Measurements from ENCODE around the gene CAMK1D. TPM values are rescaled to one million over a fixed set of nuclear protein-coding genes. Genes with fewer than 3 reads are reported as not detected.
"Not testable (repeated sequence)": the region's sequence is repeated elsewhere in the genome, so short reads cannot be mapped to it uniquely, and the experiment has no call there.

Gene CAMK1D
- total and polyA plus RNA-seq, 2 experiments from 2014 or later: 2.0 to 3.8 TPM

GRCh38 chr10:12357525-12358151 is 8.3 kb downstream of the CAMK1D start:
- H3K27me3 ChIP-seq: no peaks in the 10 kb centered on the region
- TF ChIP-seq CTCF (IDR thresholded peaks at IDR 0.05; ENCODE audit: low read depth, low read length): no peak
- H3K4me1 ChIP-seq (ENCODE audit: low read depth): no peaks in the 10 kb centered on the region
- H3K27ac ChIP-seq: no peak overlapping the region
- no peaks in the 10 kb centered on the region for H3K9me3 ChIP-seq (ENCODE audit: low read depth)
- DNase-seq (ENCODE audit: low read depth in 1 of 2, low spot score in 1 of 2): no peak
- no peaks in the 10 kb centered on the region for H3K36me3 ChIP-seq
- H3K4me3 ChIP-seq: no peak overlapping the region

GRCh38 chr10:12358863-12359564 is 9.7 kb downstream of the CAMK1D start:
- Histone ChIP-seq H3K9me3 (ENCODE audit: low read depth) (no peaks in the 10 kb centered on the region), H3K4me3 (no peak overlapping the region), H3K4me1 (ENCODE audit: low read depth) (no peaks in the 10 kb centered on the region), H3K27ac (no peak overlapping the region), H3K27me3 (no peaks in the 10 kb centered on the region), H3K36me3 (no peaks in the 10 kb centered on the region)
- DNase-seq (ENCODE audit: low read depth in 1 of 2, low spot score in 1 of 2): no peak
- TF ChIP-seq CTCF (IDR thresholded peaks at IDR 0.05; ENCODE audit: low read depth, low read length): no peak

GRCh38 chr10:12360461-12360860 is 11.1 kb downstream of the CAMK1D start:
- Histone ChIP-seq H3K36me3 (no peaks in the 10 kb centered on the region), H3K4me1 (ENCODE audit: low read depth) (no peaks in the 10 kb centered on the region), H3K27ac (no peak overlapping the region), H3K4me3 (no peak overlapping the region), H3K9me3 (ENCODE audit: low read depth) (no peaks in the 10 kb centered on the region), H3K27me3 (no peaks in the 10 kb centered on the region)
- TF ChIP-seq CTCF (IDR thresholded peaks at IDR 0.05; ENCODE audit: low read depth, low read length): no peak
- DNase-seq (ENCODE audit: low read depth in 1 of 2, low spot score in 1 of 2): no peak

- H3K4me1 ChIP-seq (ENCODE audit: low read depth); H3K4me3 ChIP-seq; DNase-seq (ENCODE audit: low read depth in 1 of 2, low spot score in 1 of 2); H3K27ac ChIP-seq; H3K27me3 ChIP-seq; H3K9me3 ChIP-seq (ENCODE audit: low read depth); H3K36me3 ChIP-seq: not testable (repeated sequence)
Measured at GRCh38 chr10:12361115-12361514, 11.8 kb downstream of the CAMK1D start.

- DNase-seq (ENCODE audit: low read depth in 1 of 2, low spot score in 1 of 2): no peak
- no peak overlapping the region for H3K4me3 ChIP-seq
- no peaks in the 10 kb centered on the region for H3K9me3 ChIP-seq (ENCODE audit: low read depth)
- H3K27me3 ChIP-seq: no peaks in the 10 kb centered on the region
- H3K36me3 ChIP-seq: no peaks in the 10 kb centered on the region
- no peaks in the 10 kb centered on the region for H3K4me1 ChIP-seq (ENCODE audit: low read depth)
- TF ChIP-seq CTCF (IDR thresholded peaks at IDR 0.05; ENCODE audit: low read depth, low read length): no peak
- no peak overlapping the region for H3K27ac ChIP-seq
Measured at GRCh38 chr10:12364559-12364958, 15.2 kb downstream of the CAMK1D start.

- no peak overlapping the region for H3K4me3 ChIP-seq
- H3K27me3 ChIP-seq: no peaks in the 10 kb centered on the region
- no peak for TF ChIP-seq CTCF (IDR thresholded peaks at IDR 0.05; ENCODE audit: low read depth, low read length)
- no peaks in the 10 kb centered on the region for H3K9me3 ChIP-seq (ENCODE audit: low read depth)
- no peak overlapping the region for H3K27ac ChIP-seq
- H3K4me1 ChIP-seq (ENCODE audit: low read depth): no peaks in the 10 kb centered on the region
- no peaks in the 10 kb centered on the region for H3K36me3 ChIP-seq
- no peak for DNase-seq (ENCODE audit: low read depth in 1 of 2, low spot score in 1 of 2)
Measured at GRCh38 chr10:12367272-12367671, 17.9 kb downstream of the CAMK1D start.

All from cardiac muscle cell (in vitro differentiated cells and primary cell).